ENCODE results near the gene SGTA. TPM values are rescaled to one million over a fixed set of nuclear protein-coding genes. Genes with fewer than 3 reads are reported as not detected.
"Not testable (repeated sequence)": the region's sequence is repeated elsewhere in the genome, so short reads cannot be mapped to it uniquely, and the experiment has no call there.

Gene SGTA
- 38.5 TPM for total RNA-seq

- peak; percentile 95 for ATAC-seq
- DNase-seq (ENCODE audit: low spot score): peak; percentile 98
- intact Hi-C loops (cut with DNase I): no loop called here
These were observed at the start of gene SGTA for GRCh38 chr19:2782936-2783780. TSS of gene SGTA (minus strand) at chr19:2783273. CDS start at chr19:2769068, 14,205 bp downstream.

- intact Hi-C loops (cut with DNase I): no loop called here
- DNase-seq (ENCODE audit: low spot score) (no peak), ATAC-seq (no peak)
These were observed 44.9 kb upstream of the SGTA start for GRCh38 chr19:2827840-2828489.

- ATAC-seq: no peak
- no peak for DNase-seq (ENCODE audit: low spot score)
- intact Hi-C loops (cut with DNase I): no loop called here
These were observed 43.9 kb upstream of the SGTA start for GRCh38 chr19:2827022-2827421.

- ATAC-seq (no peak), DNase-seq (ENCODE audit: low spot score) (no peak)
- intact Hi-C loops (cut with DNase I): no loop called here
These were observed 41.1 kb upstream of the SGTA start for GRCh38 chr19:2824129-2824528.

- DNase-seq (ENCODE audit: low spot score) (no peak), ATAC-seq (no peak)
- intact Hi-C loops (cut with DNase I): no loop called here
These were observed 40.6 kb upstream of the SGTA start for GRCh38 chr19:2823646-2824045.

GRCh38 chr19:2822846-2823245 lies 39.8 kb upstream of the SGTA start:
- intact Hi-C loops (cut with DNase I): no loop called here
- ATAC-seq: no peak
- DNase-seq (ENCODE audit: low spot score): no peak

GRCh38 chr19:2820112-2820702 lies 37.1 kb upstream of the SGTA start:
- ATAC-seq (peak; percentile 17), DNase-seq (ENCODE audit: low spot score) (peak; percentile 60)
- intact Hi-C loops (cut with DNase I): no loop called here

GRCh38 chr19:2819540-2820111 lies 36.6 kb upstream of the SGTA start, which contains the start of gene ZNF554:
TSS of gene ZNF554 (plus strand) at chr19:2819868. CDS start at chr19:2820072, 204 bp downstream.
- ATAC-seq (peak; percentile 98), DNase-seq (ENCODE audit: low spot score) (peak; percentile 99)
- intact Hi-C loops (cut with DNase I): no loop called here

- DNase-seq (ENCODE audit: low spot score); ATAC-seq; intact Hi-C loops (cut with DNase I): not testable (repeated sequence)
These were observed 34.3 kb upstream of the SGTA start for GRCh38 chr19:2817237-2817829.

- intact Hi-C loops (cut with DNase I): no loop called here
- no peak for DNase-seq (ENCODE audit: low spot score)
- no peak for ATAC-seq
These were observed 33.6 kb upstream of the SGTA start for GRCh38 chr19:2816641-2817040.

- no peak for DNase-seq (ENCODE audit: low spot score)
- ATAC-seq: no peak
- intact Hi-C loops (cut with DNase I): no loop called here
These were observed 32.9 kb upstream of the SGTA start for GRCh38 chr19:2815923-2816322.

- intact Hi-C loops (cut with DNase I): no loop called here
- no peak for DNase-seq (ENCODE audit: low spot score)
- no peak for ATAC-seq
These were observed 32.1 kb upstream of the SGTA start for GRCh38 chr19:2815191-2815614.

- ATAC-seq: no peak
- intact Hi-C loops (cut with DNase I): no loop called here
- DNase-seq (ENCODE audit: low spot score): no peak
These were observed 31.4 kb upstream of the SGTA start for GRCh38 chr19:2814426-2814825.

GRCh38 chr19:2813235-2814160 lies 30.4 kb upstream of the SGTA start:
- ATAC-seq (no peak), DNase-seq (ENCODE audit: low spot score) (no peak)
- intact Hi-C loops (cut with DNase I): no loop called here

GRCh38 chr19:2812414-2813234 lies 29.6 kb upstream of the SGTA start:
- no peak for DNase-seq (ENCODE audit: low spot score)
- intact Hi-C loops (cut with DNase I): no loop called here
- no peak for ATAC-seq

GRCh38 chr19:2811735-2812413 lies 28.8 kb upstream of the SGTA start:
- intact Hi-C loops (cut with DNase I): no loop called here
- ATAC-seq (no peak), DNase-seq (ENCODE audit: low spot score) (no peak)

GRCh38 chr19:2811221-2811722 lies 28.2 kb upstream of the SGTA start:
- ATAC-seq: no peak
- no peak for DNase-seq (ENCODE audit: low spot score)
- intact Hi-C loops (cut with DNase I): no loop called here
